Thoracic aorta (tissue), 2 donors: ENCODE data around the gene SH2B3. TPM values are rescaled to one million over a fixed set of nuclear protein-coding genes. Genes with fewer than 3 reads are reported as not detected.

ENCODE experiments used
- ATAC-seq: fragments of 150-250 bp; one replicate; pipeline ENCODE4 v1.8.0; 2017; ENCODE audit warnings: low read depth; ENCODE audit not compliant: insufficient number of reproducible peaks, low FRiP score
- DNase-seq: peaks from one replicate; pipeline ENCODE4 v3.0.0-alpha.2; 2020; ENCODE audit warnings: low spot score
- H3K27ac ChIP-seq, 2 donors: fragments of 200-600 bp; sonication (generic); 1 replicate in 1 of 2; 2 replicates in 1 of 2; pipeline ENCODE4 v1.5.1; 2016; ENCODE audit warnings: mild to moderate bottlenecking in 2 of 2, moderate library complexity in 2 of 2
- H3K27me3 ChIP-seq: fragments of 200-600 bp; sonication (generic); replicated peaks from 2 replicates; pipeline ENCODE4 v1.6.0; 2016; ENCODE audit warnings: mild to moderate bottlenecking; ENCODE audit not compliant: insufficient read depth
- H3K36me3 ChIP-seq: fragments of 200-600 bp; sonication (generic); one replicate; pipeline ENCODE4 v1.5.1; 2016
- H3K4me1 ChIP-seq, 2 donors: fragments of 200-600 bp; sonication (generic); 1 replicate in 1 of 2; 2 replicates in 1 of 2; pipeline versions ENCODE4 v1.5.1 to v1.6.0; 2016; ENCODE audit warnings: low read depth in 2 of 2, mild to moderate bottlenecking in 1 of 2; ENCODE audit not compliant: control insufficient read depth in 1 of 2
- H3K4me3 ChIP-seq: fragments of 200-600 bp; sonication (generic); 2 replicates; pipeline ENCODE4 v1.5.1; 2016; ENCODE audit warnings: mild to moderate bottlenecking
- H3K9me3 ChIP-seq: fragments of 200-600 bp; sonication (generic); 2 replicates; pipeline ENCODE4 v1.5.1; 2016
- CTCF ChIP-seq: fragments of 200-600 bp; sonication (generic); IDR thresholded peaks from one replicate; pipeline ENCODE4 v1.5.1; 2019; ENCODE audit warnings: antibody characterized with exemption
- total RNA-seq, 2 donors: library from RNA; depleted of rRNA; stranded (reverse); fragments of >200 nt; gene quantifications; one replicate each; pipeline versions ENCODE4 v1.1.0 to v1.2.3, GENCODE V29; 2016

The SH2B3 gene
- total RNA-seq, 2 donors from 2014 or later: 48.6 to 117 TPM

- Histone ChIP-seq H3K9me3 (no peaks in the 10 kb centered on the region), H3K4me1 (peaks cover 11 to 27% of the 10 kb centered on the region in 2 donors), H3K36me3 (peaks cover 34% of the 10 kb centered on the region), H3K27ac (no peak overlapping the region), H3K27me3 (no peaks in the 10 kb centered on the region), H3K4me3 (no peak overlapping the region)
- ATAC-seq (no peak), DNase-seq (no peak)
- TF ChIP-seq CTCF: no peak
Measured at GRCh38 chr12:111448266-111448830, 42.6 kb downstream of the SH2B3 start.

- no peaks in the 10 kb centered on the region for H3K27me3 ChIP-seq
- DNase-seq (no peak), ATAC-seq (no peak)
- peaks cover 11 to 25% of the 10 kb centered on the region in 2 donors for H3K4me1 ChIP-seq
- H3K9me3 ChIP-seq: no peaks in the 10 kb centered on the region
- TF ChIP-seq CTCF: no peak
- H3K4me3 ChIP-seq: no peak overlapping the region
- H3K27ac ChIP-seq: no peak overlapping the region
- peaks cover 42% of the 10 kb centered on the region for H3K36me3 ChIP-seq
Measured at GRCh38 chr12:111448846-111449790, 43.4 kb downstream of the SH2B3 start.

GRCh38 chr12:111450676-111451075, 45.0 kb downstream of the SH2B3 start:
- Histone ChIP-seq H3K27me3 (no peaks in the 10 kb centered on the region), H3K9me3 (no peaks in the 10 kb centered on the region), H3K4me1 (peaks cover 7 to 13% of the 10 kb centered on the region in 2 donors), H3K27ac (no peak overlapping the region), H3K4me3 (no peak overlapping the region), H3K36me3 (peaks cover 54% of the 10 kb centered on the region)
- TF ChIP-seq CTCF: no peak
- ATAC-seq (no peak), DNase-seq (no peak)

DNA sequence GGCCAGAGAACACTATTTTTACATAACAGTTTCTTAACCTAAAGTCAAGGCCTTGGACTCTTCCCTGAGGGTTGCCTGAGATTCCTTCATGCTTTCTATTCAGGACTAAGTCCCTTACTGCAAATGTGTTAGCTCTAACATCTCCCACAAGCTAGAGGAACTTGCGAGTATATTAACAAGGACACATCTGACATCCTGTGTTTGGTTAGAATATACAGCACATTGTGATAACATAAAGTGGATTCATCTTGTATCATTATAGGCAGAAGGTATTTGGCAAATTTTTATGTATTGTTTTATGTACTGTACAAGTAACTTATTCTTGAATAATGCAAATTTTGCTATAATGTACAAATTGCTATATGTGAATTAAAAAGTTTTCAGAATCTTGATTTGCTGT, 45.5 kb downstream of the SH2B3 start:
- H3K36me3 ChIP-seq: peaks cover 57% of the 10 kb centered on the region
- no peaks in the 10 kb centered on the region for H3K9me3 ChIP-seq
- DNase-seq: no peak
- TF ChIP-seq CTCF: no peak
- no peak overlapping the region for H3K27ac ChIP-seq
- H3K4me3 ChIP-seq: no peak overlapping the region
- no peak for ATAC-seq
- peaks cover 1 to 11% of the 10 kb centered on the region in 2 donors for H3K4me1 ChIP-seq
- H3K27me3 ChIP-seq: no peaks in the 10 kb centered on the region

DNA sequence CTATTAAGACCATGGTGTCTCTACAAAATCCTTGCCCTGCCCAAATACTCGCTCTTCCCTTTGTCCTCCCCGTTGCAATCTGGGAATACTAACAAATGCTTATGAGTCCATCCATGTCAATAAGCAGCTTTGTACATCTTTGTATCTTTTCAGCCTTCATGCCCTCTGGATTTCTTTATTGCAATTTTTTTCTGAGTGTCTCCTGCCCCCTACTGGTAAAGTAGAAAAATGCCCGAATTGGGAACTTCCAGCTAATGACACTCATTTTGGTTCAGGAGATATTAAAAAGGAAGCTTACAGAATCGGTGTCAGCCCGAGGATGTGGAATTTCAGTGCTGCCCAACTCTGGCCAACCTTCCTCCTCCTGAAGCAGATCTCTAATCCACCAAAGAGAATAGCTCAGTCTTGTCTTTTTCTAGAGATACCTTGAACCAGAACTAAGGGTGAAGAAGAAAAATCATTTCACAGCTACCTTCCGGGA, 46.0 kb downstream of the SH2B3 start:
- Histone ChIP-seq H3K27me3 (no peaks in the 10 kb centered on the region), H3K36me3 (peaks cover 58% of the 10 kb centered on the region), H3K4me1 (peaks cover 0 to 7% of the 10 kb centered on the region in 2 donors), H3K4me3 (no peak overlapping the region), H3K27ac (no peak overlapping the region), H3K9me3 (no peaks in the 10 kb centered on the region)
- ATAC-seq: no peak
- no peak for DNase-seq
- peak; percentile 73 for TF ChIP-seq CTCF
